Panc1 (cell line): ENCODE results near the gene GJC2.

Source experiments
- CTCF ChIP-seq: fragments of 450-650 bp; IDR thresholded peaks from 2 replicates; pipeline ENCODE4 v1.5.1; 2017; ENCODE audit warnings: mild to moderate bottlenecking
- POLR2AphosphoS5 ChIP-seq: IDR thresholded peaks from 2 replicates; pipeline ENCODE4 v1.6.1; 2012; ENCODE audit warnings: mild to moderate bottlenecking, low read depth, low read length, moderate library complexity
- REST ChIP-seq, 2 experiments: IDR thresholded peaks; 2 replicates each; pipeline ENCODE4 v1.6.1; 2011 to 2012; ENCODE audit warnings: low read depth in 2 of 2, control low read depth in 1 of 2, low read length in 1 of 2, mild to moderate bottlenecking in 1 of 2, moderate library complexity in 1 of 2; ENCODE audit not compliant: insufficient read depth in 1 of 2
- SIN3A ChIP-seq: IDR thresholded peaks from 2 replicates; pipeline ENCODE4 v1.6.1; 2012; ENCODE audit warnings: low read depth, mild to moderate bottlenecking, low read length, moderate library complexity, borderline replicate concordance; ENCODE audit not compliant: insufficient read depth
- TCF7L2 ChIP-seq: IDR thresholded peaks from 2 replicates; pipeline ENCODE4 v1.6.1; 2011; ENCODE audit warnings: mild to moderate bottlenecking, low read depth, low read length, inconsistent platforms

- TF ChIP-seq CTCF: no peak
- TF ChIP-seq POLR2AphosphoS5: no peak
- TF ChIP-seq REST (IDR thresholded peaks at IDR 0.05; ENCODE audit: insufficient read depth in 1 of 2, low read depth in 2 of 2, low read length in 1 of 2): no peak
- no peak for TF ChIP-seq TCF7L2
- no peak for TF ChIP-seq SIN3A
Observed at GRCh38 chr1:228159008-228159665, 9.4 kb downstream of the GJC2 start.
